NOMO-1 treated with DMSO at 0.1 percent for 48 hours (cell line): ENCODE measurements around the gene NOL3.
A peak's percentile ranks its signal among the peaks of the same experiment; 100 is the strongest.

Experiments
- DNase-seq: peaks from one replicate; lab custom pipeline; 2025; ENCODE audit not compliant: unreplicated experiment; lab: John Stamatoyannopoulos, UW

NOL3 gene

DNA sequence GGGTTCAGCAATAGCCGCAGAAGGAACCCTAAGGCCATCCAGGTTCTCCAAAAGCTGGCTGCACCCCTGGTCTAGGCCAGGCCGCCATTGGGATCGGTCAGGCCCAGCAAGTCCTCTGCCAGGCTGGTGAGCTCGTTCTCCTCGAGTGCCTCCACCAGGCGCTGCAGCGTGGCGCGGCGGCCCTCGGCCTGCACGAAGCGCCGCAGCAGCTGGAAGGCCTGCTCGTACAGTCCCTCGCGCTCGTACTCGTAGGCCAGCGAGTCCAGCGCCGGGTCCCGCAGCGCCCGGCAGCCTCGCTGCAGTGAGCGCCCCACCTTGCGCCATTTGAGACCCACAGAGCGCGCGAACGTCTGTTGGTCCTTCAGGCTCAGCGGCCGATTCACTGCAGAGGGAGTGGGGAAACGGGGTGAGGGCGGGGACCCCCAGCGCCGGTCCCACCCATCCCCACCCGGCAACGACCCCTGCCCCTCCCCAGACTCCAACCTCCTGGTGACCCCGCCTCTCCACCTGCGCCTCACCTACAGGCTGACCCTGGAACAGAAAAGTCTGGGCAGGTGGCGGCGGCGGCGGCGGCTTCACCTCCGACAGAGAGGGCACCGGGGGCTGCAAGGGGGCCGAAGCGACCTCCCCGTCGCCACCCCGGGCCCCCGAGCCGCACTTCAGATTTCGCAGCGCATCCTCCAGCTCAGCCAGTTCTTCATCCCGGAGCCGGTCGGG lies 15.6 kb upstream of the NOL3 start:
- no peak for DNase-seq

DNA sequence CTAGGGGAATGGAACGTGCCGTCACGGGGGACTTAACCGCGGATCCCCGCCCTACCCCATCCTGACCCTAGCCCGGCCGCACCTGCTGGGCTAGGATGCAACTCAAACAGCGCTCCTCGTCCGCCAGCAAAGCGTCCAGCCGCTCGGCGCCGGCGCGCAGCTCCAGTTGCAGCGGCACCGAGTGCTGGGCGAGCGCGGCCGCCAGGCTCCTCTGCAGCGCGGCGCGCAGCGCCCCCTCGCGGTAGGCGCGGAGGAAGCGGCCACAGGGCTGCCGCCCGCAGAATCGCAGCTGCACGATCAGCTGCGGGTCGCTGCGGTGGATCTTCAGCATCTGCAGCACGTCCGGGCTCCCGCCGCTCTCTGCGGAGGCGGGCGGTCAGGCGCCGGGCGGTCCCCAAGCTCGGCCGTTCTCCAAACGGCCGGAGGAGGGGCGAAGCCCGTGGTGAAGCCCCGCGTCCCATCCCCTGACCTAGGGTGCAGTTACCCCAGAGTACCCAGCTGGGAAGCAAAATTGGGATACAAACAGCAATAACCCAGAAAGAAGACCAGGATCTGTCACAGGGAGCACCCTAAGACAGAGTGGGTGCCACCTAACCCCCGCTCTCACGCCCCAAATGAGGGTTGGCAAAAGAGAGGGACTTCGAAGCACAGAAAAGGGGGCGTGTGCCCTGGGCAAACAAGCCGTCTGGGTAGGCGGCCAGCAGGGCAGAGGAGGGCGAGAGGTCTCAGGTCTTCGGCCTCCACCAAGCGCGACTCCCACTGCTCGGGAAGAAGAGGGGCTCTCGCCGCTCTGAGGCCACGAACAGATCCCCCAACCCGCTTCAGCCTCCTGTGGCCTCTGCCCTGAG lies 14.8 kb upstream of the NOL3 start:
- DNase-seq, result peak; percentile 57

DNA sequence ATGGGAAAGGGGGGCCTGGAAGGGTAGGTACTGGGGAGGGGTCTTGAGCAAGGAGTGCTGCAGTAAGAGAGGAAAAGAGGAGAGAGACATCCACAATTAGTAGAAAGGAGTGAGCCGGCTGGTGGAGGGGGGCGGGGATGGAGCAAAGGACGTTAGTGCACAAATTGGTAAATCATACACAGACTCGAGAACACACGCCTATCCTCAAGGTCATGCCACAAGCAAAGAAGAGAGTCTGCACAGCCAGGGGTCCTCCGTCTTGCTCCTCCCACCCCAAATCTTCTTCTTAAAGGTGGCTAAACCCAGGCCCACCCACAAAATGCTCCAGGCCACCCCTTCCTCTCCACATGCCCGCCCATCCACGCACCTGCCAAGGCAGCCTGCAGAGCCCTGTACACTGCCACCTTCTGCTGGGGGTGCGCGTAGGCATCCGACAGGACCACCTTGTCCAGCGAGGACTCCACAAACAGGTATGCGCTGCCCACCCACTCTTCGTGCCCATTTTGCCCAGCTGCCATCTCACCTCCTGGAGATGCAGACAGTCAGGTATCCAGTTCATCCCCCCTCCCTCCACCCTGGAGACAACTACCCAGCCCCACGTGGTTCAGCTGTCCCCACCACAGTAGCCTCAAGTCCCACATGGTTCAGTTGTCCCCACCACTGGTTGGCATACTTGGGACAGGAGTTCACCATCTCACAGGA lies 14.0 kb upstream of the NOL3 start:
- DNase-seq, result no peak

DNA sequence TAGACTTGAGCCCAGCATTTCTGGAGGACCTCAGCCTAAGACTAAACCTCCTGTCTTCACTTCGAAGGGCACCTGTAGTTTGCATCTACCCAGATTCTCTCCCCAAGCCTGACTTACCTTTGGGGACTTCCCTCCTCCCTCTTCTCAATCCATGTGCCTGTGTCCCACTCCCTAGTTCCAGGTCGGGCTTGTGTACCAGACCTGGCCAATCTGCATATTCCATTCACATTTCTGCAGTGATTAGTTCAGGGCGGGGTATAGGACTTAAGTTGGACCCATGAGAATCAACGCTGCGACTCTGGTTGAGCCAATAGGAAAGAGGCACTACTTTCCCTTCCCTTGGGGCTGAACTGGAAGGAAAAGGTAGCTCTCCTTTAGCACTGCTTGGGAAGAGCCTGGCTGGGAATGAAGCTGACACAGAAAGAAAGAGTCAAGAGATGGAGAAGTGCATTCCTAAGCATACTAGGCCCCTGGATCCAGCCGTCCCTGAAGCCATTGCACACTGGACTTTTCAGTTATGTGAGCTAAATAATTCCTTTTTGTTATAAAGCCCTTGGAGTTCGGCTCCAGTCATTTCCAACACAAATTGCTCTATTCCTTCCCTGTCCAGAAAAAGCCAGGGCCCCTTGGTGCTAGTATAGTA lies 13.1 kb upstream of the NOL3 start:
- DNase-seq, result no peak

DNA sequence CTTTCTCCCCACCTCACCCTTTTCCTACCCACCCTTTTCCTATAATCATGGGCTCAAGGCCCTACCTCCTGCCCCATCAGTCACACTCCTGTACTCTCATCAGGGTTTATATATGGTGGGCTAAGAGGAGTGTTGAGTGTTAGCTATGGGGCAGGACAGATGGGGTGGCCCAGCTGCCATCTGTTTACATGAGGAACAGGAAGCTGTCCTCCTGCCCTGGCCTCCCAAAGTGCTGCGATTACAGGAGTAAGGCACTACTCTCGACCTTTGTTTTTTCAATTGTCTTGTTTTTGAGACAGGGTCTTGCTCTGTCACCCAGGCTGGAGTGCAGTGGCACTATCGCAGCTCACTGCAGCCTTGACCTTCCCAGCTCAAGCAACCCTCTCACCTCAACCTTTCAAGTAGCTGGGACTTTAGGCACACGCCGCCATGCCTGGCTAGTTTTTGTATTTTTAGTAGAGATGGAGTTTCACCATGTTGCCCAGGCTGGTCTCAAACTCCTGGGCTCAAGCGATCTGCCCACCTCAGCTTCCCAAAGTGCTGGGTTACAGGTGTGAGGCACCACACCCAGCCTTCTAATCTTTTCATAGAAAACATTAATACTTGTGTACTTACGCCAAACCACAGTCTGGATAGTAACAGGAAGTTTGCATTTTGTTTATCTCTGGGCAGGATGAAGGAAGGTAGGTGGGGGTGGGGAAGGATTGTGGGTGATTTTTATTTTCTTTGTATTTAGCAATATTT lies 12.3 kb upstream of the NOL3 start:
- DNase-seq, result no peak

DNA sequence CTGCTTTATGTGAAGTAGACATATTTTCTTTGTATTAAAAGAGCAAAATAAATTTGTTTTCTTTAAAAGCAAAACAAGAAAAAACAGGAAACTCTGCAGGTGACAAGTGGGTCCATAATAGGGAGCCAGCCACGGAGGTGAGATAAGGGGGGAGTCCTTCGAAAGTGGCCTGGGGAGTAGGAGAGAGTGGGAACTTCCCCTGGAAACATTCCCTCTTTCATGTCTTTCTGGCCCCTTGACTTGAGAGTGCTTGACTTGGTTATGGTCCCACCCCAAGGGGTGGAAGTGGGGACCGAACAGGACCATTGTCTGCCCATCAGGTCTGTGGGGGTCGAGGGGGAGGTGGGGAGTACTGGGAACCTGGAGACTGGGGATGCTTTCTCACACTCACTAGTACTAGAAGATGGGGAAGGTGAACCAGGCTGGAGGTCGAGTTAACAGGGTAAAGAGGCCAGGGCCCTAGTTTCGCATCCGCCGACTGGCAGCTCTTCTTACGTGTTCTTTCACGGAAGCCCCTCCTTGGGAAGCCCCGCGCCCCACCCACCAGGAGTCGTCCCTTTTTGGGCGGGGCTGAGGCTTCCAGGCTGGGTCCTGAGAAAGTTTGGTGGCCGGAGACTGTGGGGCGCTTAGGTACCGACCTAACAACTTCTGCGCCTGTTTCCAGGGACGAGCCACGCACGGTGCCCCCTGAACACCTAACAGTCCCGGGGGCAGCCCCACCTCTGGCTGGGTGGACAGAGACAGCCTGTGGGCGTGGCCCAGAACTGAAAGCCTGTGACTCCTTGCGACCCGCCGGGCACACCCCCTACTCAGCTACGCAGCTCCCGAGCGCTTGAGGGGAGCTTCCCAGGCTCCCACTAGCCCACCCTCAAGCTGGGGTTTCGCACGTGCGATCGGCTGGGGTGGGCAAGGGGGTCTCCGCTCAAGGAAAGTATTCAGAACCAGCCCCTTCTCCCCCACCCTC lies 11.4 kb upstream of the NOL3 start:
- peak; percentile 63 for DNase-seq

DNA sequence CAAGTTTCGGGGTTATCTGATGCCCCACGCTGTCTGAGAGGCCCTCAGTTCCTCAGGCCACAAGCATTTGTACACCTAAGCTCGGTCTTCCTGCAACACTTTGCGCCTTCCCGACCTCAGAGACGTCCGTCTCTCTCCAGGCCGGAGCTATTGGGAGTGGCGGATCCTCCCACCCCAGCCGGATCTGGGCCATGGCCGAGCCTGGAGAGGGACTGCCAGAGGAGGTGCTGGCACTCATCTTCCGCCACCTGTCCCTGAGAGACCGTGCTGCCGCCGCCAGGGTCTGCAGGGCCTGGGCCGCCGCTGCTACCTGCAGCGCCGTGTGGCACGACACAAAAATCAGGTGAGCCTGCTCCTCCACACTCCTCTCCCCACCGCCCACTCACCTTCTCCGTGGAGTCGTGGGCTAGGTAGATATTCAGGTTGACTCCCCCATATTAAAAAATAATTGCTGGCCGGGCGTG lies 8.7 kb upstream of the NOL3 start:
- no peak for DNase-seq

DNA sequence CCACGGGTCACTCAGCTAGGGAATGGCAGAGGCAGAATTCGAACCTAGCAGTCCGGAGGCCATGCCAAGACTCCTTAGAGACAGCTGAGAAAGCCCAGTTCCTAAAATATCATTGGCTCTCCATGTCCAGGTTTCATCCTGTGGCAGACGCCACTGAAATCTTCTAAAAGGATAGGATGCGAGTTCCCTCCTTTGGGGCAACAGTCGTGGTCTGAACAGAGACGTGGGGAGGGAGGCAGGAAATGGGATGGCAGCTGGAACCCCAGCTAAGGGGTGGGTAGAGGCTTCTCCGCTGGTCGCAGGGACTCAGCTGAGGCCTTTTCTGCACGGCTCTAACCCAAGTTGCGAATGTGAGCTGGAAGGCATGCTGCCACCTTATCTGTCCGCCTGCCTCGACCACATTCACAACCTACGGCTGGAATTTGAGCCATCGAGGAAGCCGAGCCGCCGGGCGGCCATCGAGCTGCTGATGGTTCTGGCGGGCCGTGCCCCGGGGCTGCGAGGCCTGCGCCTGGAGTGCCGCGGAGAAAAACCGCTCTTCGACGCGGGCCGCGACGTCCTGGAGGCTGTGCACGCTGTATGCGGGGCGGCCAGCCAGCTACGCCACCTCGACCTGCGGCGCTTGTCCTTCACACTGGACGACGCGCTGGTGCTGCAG lies 7.7 kb upstream of the NOL3 start:
- no peak for DNase-seq

DNA sequence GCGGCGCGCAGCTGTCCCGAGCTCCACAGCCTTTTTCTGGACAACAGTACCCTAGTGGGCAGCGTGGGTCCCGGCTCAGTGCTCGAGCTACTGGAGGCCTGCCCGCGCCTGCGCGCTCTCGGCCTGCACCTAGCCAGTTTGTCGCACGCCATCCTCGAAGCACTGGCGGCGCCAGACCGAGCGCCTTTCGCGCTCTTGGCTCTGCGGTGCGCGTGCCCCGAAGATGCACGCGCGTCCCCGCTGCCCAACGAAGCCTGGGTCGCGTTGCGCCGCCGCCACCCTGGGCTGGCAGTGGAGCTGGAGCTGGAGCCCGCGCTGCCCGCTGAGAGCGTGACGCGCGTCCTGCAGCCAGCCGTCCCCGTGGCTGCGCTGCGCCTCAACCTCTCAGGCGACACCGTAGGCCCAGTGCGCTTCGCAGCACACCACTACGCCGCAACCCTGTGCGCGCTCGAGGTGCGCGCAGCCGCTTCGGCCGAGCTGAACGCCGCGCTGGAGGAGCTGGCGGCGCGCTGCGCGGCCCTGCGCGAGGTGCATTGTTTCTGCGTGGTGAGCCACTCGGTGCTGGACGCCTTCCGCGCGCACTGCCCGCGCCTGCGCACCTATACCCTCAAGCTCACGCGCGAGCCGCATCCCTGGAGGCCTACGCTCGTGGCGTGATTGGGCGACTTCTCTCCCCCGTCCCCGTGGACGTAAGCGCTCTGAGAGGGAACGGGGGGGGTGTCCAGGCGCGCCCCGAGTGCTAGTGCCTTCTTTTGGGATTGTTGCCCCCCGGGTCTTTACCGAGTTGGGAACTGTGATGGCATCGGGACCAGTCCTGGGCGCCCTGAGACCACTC lies 7.0 kb upstream of the NOL3 start:
- no peak for DNase-seq

DNA sequence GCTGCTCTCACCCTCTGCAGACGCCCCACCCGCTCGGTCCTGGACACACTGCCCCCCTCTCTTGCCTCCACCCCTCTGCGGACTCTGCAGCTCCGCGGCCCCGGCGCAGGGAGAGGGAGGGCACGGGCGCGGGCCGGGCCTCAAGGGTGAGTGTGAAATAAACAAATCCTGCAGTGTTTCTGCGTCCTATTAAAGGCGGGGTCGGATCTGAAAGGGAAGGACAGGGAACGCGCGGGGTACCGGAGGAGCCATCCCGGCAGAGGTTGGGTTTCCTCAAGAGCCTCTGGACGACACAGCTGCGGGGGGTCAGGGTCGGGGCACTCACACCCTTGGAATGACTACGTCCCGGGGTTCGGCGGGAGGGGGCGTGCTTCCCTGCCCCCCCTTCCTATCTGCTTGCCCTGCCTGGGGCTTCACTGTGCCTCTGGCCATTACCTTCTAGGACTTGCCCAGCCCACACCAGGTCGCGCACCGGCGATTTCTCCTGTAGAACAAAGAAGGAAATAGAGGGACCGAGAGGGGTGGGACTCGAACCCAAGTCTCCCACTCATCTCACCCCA lies 6.3 kb upstream of the NOL3 start:
- no peak for DNase-seq

DNA sequence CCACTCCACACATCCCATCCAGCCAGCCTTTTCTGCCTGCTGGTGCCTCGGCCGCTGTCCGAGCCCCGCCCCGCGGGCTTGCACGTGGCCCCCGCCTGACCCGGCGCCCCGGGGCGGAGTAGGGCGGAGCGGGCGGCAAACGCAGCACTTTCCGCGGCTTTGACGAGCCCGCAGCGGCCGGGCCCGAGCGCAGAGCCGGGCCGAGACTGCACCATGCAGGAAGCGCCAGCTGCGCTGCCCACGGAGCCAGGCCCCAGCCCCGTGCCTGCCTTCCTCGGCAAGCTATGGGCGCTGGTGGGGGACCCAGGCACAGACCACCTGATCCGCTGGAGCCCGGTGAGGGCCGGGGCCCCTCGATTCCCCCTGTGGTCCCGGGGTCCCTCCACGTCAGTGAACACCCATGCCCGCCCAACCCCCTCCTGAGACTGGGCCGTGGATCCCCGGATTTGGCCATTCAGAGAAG lies 5.7 kb upstream of the NOL3 start, which contains the start of gene HSF4:
HSF4 (plus strand) TSS at position 147 of the 463 bp plus-strand sequence; CDS start at position 214, 67 bp downstream.
- no peak for DNase-seq

DNA sequence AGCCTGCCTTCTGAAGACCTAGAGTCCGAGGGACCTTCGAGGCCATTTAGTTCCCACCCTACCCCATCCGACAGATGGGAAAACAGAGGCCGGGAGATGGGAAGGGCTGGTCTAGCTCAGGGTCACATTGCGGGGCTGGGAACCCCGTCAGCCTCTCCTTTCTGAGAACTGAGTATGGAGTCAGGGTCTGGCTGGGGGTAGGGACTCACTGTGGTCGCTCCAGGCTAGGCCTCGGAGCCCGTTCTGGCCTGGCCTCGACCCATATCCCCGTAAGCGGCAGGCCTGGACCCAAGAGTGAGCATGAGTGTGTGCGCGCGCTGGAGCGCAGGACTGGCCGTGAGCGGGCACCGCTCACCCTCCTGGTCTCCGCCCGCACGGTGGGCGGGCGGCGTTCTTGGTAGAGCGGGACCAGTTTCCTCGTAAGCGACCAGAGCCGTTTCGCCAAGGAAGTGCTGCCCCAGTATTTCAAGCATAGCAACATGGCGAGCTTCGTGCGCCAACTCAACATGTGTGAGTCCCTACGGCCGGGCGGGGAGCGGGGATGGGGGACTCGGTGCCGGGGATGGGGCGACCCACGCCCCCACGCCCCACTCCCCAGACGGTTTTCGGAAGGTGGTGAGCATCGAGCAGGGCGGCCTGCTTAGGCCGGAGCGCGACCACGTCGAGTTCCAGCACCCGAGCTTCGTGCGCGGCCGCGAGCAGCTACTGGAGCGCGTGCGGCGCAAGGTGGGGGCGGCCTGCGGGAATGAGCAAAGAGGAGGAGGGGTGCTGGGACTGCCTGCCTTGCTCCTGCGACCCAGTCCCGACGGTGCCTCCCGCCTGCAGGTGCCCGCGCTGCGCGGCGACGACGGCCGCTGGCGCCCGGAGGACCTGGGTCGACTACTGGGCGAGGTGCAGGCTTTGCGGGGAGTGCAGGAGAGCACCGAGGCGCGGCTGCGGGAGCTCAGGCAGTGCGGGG lies 4.9 kb upstream of the NOL3 start:
- DNase-seq, result no peak

DNA sequence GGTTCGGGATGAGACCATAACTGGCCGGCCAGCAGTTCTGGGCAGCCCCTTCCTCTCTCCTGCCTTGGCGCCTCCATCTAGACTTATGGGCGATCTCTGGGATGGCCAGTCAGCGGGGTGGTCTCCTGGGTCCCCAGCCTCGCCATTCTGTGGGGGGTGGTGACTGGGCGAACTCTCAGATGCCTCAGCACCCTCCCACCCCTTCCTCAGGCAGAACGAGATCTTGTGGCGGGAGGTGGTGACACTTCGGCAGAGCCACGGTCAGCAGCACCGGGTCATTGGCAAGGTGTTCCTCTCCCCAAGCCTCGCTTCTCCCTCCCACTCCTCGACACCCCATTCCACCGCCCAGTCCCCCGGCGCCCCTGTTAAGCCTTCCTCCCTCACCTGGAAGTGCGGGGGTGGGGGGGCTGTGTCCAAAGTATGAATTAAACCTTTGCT lies 4.2 kb upstream of the NOL3 start:
- DNase-seq, result no peak

DNA sequence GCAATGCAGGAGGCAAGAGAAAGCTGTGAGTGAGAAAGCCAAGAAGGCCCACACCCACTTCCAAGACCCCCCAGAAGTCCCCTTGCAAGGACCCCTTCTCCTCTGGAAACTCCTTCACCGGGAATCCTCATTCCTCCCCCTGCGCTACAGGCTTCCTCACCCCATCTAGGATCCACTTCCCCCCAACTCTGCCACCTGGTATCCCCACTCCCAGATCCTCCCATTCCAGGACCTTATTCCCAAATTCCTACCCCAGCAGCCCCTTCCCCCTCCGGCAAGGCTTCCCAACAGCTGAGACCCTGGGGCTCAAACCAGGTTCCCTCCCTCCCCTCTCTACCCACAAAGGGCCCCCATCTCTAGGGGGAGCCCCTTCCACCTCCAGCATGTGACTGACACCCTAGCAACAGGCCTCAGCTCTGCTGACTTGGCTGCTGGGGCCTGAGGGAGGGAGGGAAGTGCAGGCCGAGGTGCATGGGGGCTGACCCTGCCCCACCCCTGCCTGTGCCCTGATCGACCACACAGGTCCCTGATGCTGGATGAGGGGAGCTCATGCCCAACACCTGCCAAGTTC lies 3.7 kb upstream of the NOL3 start:
- DNase-seq, result no peak

DNA sequence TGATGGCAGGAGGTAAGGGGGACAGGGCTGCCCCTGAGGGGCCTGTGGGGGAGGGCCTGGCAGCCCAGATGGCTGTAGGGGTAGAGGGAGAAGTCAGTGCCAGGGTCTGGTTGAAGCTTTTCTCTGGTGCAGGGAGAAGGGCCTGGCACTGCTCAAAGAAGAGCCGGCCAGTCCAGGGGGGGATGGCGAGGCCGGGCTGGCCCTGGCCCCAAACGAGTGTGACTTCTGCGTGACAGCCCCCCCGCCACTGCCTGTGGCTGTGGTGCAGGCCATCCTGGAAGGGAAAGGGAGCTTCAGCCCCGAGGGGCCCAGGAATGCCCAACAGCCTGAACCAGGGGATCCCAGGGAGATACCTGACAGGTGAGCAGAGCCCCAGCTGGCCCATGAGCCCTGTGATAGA lies 2.8 kb upstream of the NOL3 start:
- no peak for DNase-seq

DNA sequence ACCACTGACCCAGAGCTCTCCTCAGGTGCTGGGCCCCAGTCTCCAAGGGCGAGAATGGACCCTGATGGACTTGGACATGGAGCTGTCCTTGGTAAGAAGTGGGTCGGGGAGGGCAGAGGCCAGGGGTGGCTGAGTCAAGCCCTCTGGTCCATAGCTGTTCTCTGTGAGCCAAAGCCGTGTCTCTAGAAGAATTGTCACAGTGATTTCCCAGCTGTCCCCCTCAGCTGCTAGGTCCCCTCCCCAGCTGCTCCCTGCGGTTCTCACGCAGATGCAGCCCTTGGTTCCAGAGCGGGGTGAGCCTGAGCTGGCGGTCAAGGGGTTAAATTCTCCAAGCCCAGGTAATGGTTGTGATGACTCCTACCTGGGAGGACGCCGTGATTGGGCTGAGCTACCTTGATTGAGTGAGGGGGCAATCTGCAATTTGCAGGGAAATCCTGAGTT lies 1.3 kb upstream of the NOL3 start:
- DNase-seq, result no peak
